ENCODE measurements around the gene TMEM63B. TPM values are rescaled to one million over a fixed set of nuclear protein-coding genes. Genes with fewer than 3 reads are reported as not detected.
A peak's percentile ranks its signal among the peaks of the same experiment; 100 is the strongest.
"Not testable (repeated sequence)": the region's sequence is repeated elsewhere in the genome, so short reads cannot be mapped to it uniquely, and the experiment has no call there.

Gene TMEM63B
- total RNA-seq, 6 donors from 2014 or later, result 89.8 to 198 (median 128) TPM

GRCh38 chr6:44091981-44092884, 35.1 kb upstream of the TMEM63B start:
- TF ChIP-seq POLR2AphosphoS5 (IDR thresholded peaks at IDR 0.05), result no peak
- TF ChIP-seq EP300 (IDR thresholded peaks at IDR 0.05), result no peak
- no peak for TF ChIP-seq POLR2A (IDR thresholded peaks at IDR 0.05)
- no peak for TF ChIP-seq CTCF (IDR thresholded peaks at IDR 0.05)
- H3K4me3 ChIP-seq, result no peak overlapping the region
- peaks cover 0 to 10% (median 4%) of the 10 kb centered on the region in 4 donors for H3K36me3 ChIP-seq
- ATAC-seq (ENCODE audit: low FRiP score in 2 of 2) (no peak), DNase-seq (no peak)
- WGBS, 2 donors, result 74 to 82% methylated on average over 7 of the region's 7 CpGs
- no peak overlapping the region for H3K27ac ChIP-seq
- peaks cover 0 to 5% (median under 1%) of the 10 kb centered on the region in 4 donors for H3K4me1 ChIP-seq
- H3K27me3 ChIP-seq, result no peaks in the 10 kb centered on the region
- no peaks in the 10 kb centered on the region for H3K9me3 ChIP-seq

DNA sequence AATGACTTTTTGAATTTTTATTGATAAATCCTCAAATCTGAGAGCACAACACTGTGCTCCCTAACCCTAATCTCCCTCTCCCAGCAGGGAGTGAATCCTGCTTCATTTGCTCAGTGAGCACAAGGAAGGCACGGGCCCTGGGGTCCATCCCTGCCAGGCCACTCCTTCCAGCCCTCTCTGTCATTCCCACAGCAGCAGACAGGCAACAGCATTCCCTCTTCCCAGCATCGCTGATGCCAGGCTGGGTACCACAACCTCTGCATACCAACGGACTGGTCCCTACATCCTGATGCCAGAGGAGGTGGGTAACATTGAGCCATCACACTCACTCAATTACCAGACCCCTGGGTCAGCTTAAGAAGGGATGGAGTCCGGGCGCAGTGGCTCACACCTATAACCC, 34.3 kb upstream of the TMEM63B start:
- no peak for ATAC-seq (ENCODE audit: low FRiP score in 2 of 2)
- no peak for TF ChIP-seq POLR2A (IDR thresholded peaks at IDR 0.05)
- no peak for TF ChIP-seq POLR2AphosphoS5 (IDR thresholded peaks at IDR 0.05)
- no peak for TF ChIP-seq EP300 (IDR thresholded peaks at IDR 0.05)
- TF ChIP-seq CTCF (IDR thresholded peaks at IDR 0.05), result no peak
- WGBS, 2 donors, result 92 to 95% methylated on average over 4 to 5 of the region's 5 CpGs

GRCh38 chr6:44093750-44094402, 33.5 kb upstream of the TMEM63B start:
- H3K27me3 ChIP-seq, result no peaks in the 10 kb centered on the region
- DNase-seq (no peak), ATAC-seq (ENCODE audit: low FRiP score in 2 of 2) (no peak)
- H3K4me3 ChIP-seq, result no peak overlapping the region
- 90 to 92% methylated on average over 6 of the region's 6 CpGs for WGBS, 2 donors
- no peak overlapping the region for H3K27ac ChIP-seq
- no peaks in the 10 kb centered on the region for H3K9me3 ChIP-seq
- H3K4me1 ChIP-seq, result peaks cover 0 to 3% (median 1%) of the 10 kb centered on the region in 4 donors
- H3K36me3 ChIP-seq, result peaks cover 0 to 10% (median 4%) of the 10 kb centered on the region in 4 donors
- no peak for TF ChIP-seq POLR2AphosphoS5 (IDR thresholded peaks at IDR 0.05)
- no peak for TF ChIP-seq POLR2A (IDR thresholded peaks at IDR 0.05)
- no peak for TF ChIP-seq EP300 (IDR thresholded peaks at IDR 0.05)
- TF ChIP-seq CTCF (IDR thresholded peaks at IDR 0.05), result no peak

More for the DNA sequence above, 34.3 kb upstream of the TMEM63B start:
- Histone ChIP-seq H3K4me3 (no peak overlapping the region), H3K27me3 (no peaks in the 10 kb centered on the region), H3K27ac (no peak overlapping the region), H3K9me3 (no peaks in the 10 kb centered on the region), H3K4me1 (peaks cover 0 to 3% (median 1%) of the 10 kb centered on the region in 4 donors), H3K36me3 (peaks cover 0 to 10% (median 4%) of the 10 kb centered on the region in 4 donors)
- no peak for DNase-seq

DNA sequence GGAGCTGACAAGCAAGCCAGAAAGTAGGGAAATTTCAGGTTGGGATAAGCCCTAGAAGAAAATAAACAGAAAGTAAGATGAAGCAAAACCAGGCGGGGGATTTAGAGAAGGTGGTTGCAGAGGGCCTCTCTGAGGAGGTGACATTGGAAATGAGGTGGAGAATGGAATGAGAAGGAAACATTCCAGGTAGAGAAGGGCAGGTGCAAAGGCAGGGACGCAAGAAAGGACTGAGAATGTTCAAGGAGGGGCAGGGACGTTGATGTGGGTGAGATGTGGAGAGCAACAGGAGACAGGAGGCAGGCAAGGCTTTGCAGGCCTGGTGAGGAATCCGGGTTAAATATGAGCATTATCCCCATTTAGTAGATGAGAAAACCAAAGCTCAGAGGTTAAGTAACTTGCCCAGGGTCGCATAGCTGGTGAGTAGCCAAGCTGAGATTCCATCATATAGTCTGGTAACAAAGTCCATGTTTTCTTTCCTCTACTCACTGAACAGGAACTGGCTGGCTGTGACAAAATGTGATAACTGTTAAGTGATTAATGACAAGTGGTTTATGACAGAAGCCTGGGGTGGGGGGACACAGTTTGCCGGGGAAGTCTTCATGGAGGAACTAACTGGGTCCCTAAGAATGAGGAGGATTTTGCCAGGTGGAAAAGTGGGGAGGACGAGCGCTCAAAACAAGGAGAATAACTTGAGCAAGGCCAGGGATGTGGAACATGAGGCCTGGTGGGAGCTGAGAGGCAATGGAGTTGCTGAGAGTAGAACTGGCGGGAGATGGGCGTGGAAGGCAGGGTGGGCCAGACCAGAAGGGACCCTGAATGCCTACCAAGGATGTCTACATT, 32.7 kb upstream of the TMEM63B start:
- Histone ChIP-seq H3K4me1 (peaks cover 0 to 3% (median 1%) of the 10 kb centered on the region in 4 donors), H3K36me3 (peaks cover 0 to 8% (median 3%) of the 10 kb centered on the region in 4 donors), H3K9me3 (no peaks in the 10 kb centered on the region), H3K27ac (no peak overlapping the region), H3K27me3 (no peaks in the 10 kb centered on the region), H3K4me3 (no peak overlapping the region)
- no peak for TF ChIP-seq CTCF (IDR thresholded peaks at IDR 0.05)
- TF ChIP-seq EP300 (IDR thresholded peaks at IDR 0.05), result no peak
- no peak for TF ChIP-seq POLR2AphosphoS5 (IDR thresholded peaks at IDR 0.05)
- no peak for TF ChIP-seq POLR2A (IDR thresholded peaks at IDR 0.05)
- ATAC-seq (ENCODE audit: low FRiP score in 2 of 2) (no peak), DNase-seq (no peak)
- 82 to 83% methylated on average over 10 of the region's 10 CpGs for WGBS, 2 donors

- ATAC-seq (ENCODE audit: low FRiP score in 2 of 2); H3K4me1 ChIP-seq; DNase-seq; H3K36me3 ChIP-seq; H3K9me3 ChIP-seq; H3K27me3 ChIP-seq; H3K4me3 ChIP-seq: not testable (repeated sequence)
- 82 to 90% methylated on average over 6 of the region's 6 CpGs for WGBS, 2 donors
- H3K27ac ChIP-seq, result peak overlapping the region in 1 of 4 donors; percentile 3
These were observed 32.1 kb upstream of the TMEM63B start for GRCh38 chr6:44095243-44095623.
